Aortic smooth muscle cell (primary cell): ENCODE results near the gene CYP26C1. TPM values are rescaled to one million over a fixed set of nuclear protein-coding genes. Genes with fewer than 3 reads are reported as not detected.

ENCODE experiments used
- total RNA-seq: library from RNA; depleted of rRNA; stranded (reverse); fragments of >200 nt; gene quantifications from 2 replicates; pipeline ENCODE4 v1.2.3, GENCODE V29; 2014

The CYP26C1 gene, protein sequence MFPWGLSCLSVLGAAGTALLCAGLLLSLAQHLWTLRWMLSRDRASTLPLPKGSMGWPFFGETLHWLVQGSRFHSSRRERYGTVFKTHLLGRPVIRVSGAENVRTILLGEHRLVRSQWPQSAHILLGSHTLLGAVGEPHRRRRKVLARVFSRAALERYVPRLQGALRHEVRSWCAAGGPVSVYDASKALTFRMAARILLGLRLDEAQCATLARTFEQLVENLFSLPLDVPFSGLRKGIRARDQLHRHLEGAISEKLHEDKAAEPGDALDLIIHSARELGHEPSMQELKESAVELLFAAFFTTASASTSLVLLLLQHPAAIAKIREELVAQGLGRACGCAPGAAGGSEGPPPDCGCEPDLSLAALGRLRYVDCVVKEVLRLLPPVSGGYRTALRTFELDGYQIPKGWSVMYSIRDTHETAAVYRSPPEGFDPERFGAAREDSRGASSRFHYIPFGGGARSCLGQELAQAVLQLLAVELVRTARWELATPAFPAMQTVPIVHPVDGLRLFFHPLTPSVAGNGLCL
- 0.06 and 0.13 TPM in 2 replicates for total RNA-seq

DNA sequence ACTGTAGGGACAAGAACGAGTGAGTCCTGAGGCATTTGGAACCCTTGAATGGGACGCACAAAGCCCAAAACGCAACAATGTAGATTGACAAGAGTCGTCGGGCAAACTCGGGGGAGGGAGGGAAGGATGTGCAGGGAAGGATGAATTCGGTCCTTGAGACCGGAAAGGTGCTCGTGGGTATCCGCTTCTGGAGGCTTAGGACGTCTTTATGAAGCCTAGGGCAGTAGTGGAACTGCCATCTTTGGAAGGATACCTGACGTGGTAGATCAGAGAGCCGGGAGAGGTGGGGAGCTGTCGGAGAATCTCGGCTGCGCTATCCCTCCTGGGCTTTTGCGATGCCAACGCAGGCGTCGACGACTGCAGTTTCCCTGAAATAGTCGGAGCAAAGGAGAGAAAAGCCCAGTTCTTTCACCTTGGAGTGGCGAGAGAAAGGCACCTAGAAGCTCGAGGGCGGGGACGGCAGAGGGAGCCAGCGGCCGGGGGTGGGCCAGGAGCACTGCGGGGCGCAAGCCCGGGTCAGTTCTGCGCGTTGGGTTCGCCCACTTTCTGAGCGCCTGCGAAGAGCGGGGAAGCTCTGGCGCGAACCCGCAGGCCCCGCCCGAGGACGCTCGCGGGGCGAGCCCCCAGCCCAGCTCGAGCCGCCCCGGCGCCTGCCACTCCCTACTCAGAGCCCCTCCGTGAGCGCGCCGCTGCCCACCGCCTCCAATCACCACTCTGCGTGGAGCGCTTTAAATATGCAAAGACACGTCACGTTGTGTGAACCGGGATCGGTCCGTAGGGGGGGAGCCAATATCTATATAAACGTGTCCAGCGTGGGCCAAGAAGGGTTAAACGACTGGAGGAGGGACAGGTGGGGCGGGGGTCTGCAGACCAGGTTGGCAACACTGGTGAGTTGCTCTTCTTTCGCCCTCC, at the start of gene CYP26C1:
Gene CYP26C1 (plus strand): TSS at position 824 of the 912 bp plus-strand sequence. CDS start 466 bp downstream, outside the sequence.

DNA sequence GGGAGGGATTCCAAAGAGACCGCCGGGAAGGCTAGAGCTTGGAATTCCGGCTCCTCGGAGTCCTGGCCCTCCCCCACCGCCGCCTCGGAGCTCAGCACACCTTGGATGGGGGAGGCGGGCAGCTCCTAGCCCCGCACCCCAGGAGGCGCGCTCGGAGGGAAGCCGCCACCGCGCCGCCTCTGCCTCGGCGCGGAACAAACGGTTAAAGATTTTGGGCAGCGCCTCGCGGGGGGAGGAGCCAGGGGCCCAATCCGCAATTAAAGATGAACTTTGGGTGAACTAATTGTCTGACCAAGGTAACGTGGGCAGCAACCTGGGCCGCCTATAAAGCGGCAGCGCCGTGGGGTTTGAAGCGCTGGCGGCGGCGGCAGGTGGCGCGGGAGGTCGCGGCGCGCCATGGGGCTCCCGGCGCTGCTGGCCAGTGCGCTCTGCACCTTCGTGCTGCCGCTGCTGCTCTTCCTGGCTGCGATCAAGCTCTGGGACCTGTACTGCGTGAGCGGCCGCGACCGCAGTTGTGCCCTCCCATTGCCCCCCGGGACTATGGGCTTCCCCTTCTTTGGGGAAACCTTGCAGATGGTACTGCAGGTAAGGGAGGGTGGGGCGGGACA, 13.0 kb downstream of the CYP26C1 start, which contains the start of gene CYP26A1:
Gene CYP26A1 (plus strand): TSS at position 355 of the 608 bp plus-strand sequence. CDS start 42 bp downstream, at position 397.

Other genes starting within 250 kb of the CYP26C1 start
- gene EXOC6, start 212.3 kb upstream of the CYP26C1 start, total RNA-seq, result 14.5 and 16.8 TPM in 2 replicates
- gene CYP26A1, start 13.1 kb downstream of the CYP26C1 start, total RNA-seq, result not detected in 2 replicates